Measurements from ENCODE around the gene DSCAML1. TPM values are rescaled to one million over a fixed set of nuclear protein-coding genes. Genes with fewer than 3 reads are reported as not detected.

The DSCAML1 gene
- total RNA-seq, 1 experiment from 2014 or later = not detected

GRCh38 chr11:117731722-117732290 lies 65.2 kb downstream of the DSCAML1 start:
- no peaks in the 10 kb centered on the region for H4K20me1 ChIP-seq (ENCODE audit: low read length)
- no peak overlapping the region for H3K4me3 ChIP-seq (ENCODE audit: low read length)
- no peaks in the 10 kb centered on the region for H3K9me2 ChIP-seq (replicated peaks; ENCODE audit: low read length)
- TF ChIP-seq CTCF (conservative IDR thresholded peaks at IDR 0.05; ENCODE audit: low read depth, low read length) (no peak), EZH2 (IDR thresholded peaks at IDR 0.05; ENCODE audit: low read length, unreplicated experiment) (no peak), EZH2phosphoT487 (IDR thresholded peaks at IDR 0.05; ENCODE audit: borderline replicate concordance, low read length) (no peak)
- H3K9ac ChIP-seq (ENCODE audit: low read length) = no peak overlapping the region
- no peaks in the 10 kb centered on the region for H3K9me3 ChIP-seq (ENCODE audit: low read length)
- H3K4me1 ChIP-seq (ENCODE audit: insufficient read depth, low read length) = no peaks in the 10 kb centered on the region
- H3K27ac ChIP-seq (ENCODE audit: low read length) = no peak overlapping the region
- DNase-seq (no peak), ATAC-seq (no peak)
- no peaks in the 10 kb centered on the region for H3F3A ChIP-seq (ENCODE audit: low read length, unreplicated experiment)
- intact Hi-C loops (cut with micrococcal nuclease) = no loop called here
- BruUV-seq (replicated peaks) = no TSS peak
- no peaks in the 10 kb centered on the region for H3K36me3 ChIP-seq (ENCODE audit: low read depth, low read length)
- POLR2A ChIA-PET (ENCODE audit: unreplicated experiment) = no interaction called here
- H3K4me2 ChIP-seq (ENCODE audit: low read length) = no peak overlapping the region
- CTCF ChIA-PET = no interaction called here
- peaks cover 90% of the 10 kb centered on the region for H3K27me3 ChIP-seq (ENCODE audit: low read length)
- H2AFZ ChIP-seq (ENCODE audit: low read length) = no peak overlapping the region
- H3K79me2 ChIP-seq (ENCODE audit: low read length) = no peaks in the 10 kb centered on the region

- no peak for DNase-seq
- ChIA-PET CTCF (no interaction called here), POLR2A (ENCODE audit: unreplicated experiment) (interaction anchor here (0.7 kb wide), 1 partner anchor 311 kb away, joined by 4 read pairs; no protein-coding TSS in a partner anchor)
- Histone ChIP-seq H3K27me3 (ENCODE audit: low read length) (peaks cover 87% of the 10 kb centered on the region), H3K4me3 (ENCODE audit: low read length) (no peak overlapping the region), H3K9ac (ENCODE audit: low read length) (no peak overlapping the region), H3K4me2 (ENCODE audit: low read length) (no peak overlapping the region), H3K9me3 (ENCODE audit: low read length) (no peaks in the 10 kb centered on the region), H4K20me1 (ENCODE audit: low read length) (no peaks in the 10 kb centered on the region), H3K27ac (ENCODE audit: low read length) (no peak overlapping the region), H3F3A (ENCODE audit: low read length, unreplicated experiment) (no peaks in the 10 kb centered on the region), H3K79me2 (ENCODE audit: low read length) (no peaks in the 10 kb centered on the region), H3K36me3 (ENCODE audit: low read depth, low read length) (no peaks in the 10 kb centered on the region), H2AFZ (ENCODE audit: low read length) (no peak overlapping the region), H3K4me1 (ENCODE audit: insufficient read depth, low read length) (no peaks in the 10 kb centered on the region), H3K9me2 (replicated peaks; ENCODE audit: low read length) (no peaks in the 10 kb centered on the region)
- BruUV-seq (replicated peaks) = no TSS peak
- intact Hi-C loops (cut with micrococcal nuclease) = no loop called here
- no peak for TF ChIP-seq CTCF (conservative IDR thresholded peaks at IDR 0.05; ENCODE audit: low read depth, low read length)
- TF ChIP-seq EZH2phosphoT487 (IDR thresholded peaks at IDR 0.05; ENCODE audit: borderline replicate concordance, low read length) = no peak
- no peak for TF ChIP-seq EZH2 (IDR thresholded peaks at IDR 0.05; ENCODE audit: low read length, unreplicated experiment)
- ATAC-seq = no peak
These were observed 66.7 kb downstream of the DSCAML1 start for GRCh38 chr11:117730208-117730800.

GRCh38 chr11:117725048-117725734 lies 71.8 kb downstream of the DSCAML1 start:
- no peak overlapping the region for H3K4me3 ChIP-seq (ENCODE audit: low read length)
- CTCF ChIA-PET = no interaction called here
- no peaks in the 10 kb centered on the region for H3K9me3 ChIP-seq (ENCODE audit: low read length)
- intact Hi-C loops (cut with micrococcal nuclease) = no loop called here
- no peak overlapping the region for H3K4me2 ChIP-seq (ENCODE audit: low read length)
- no peak for DNase-seq
- H4K20me1 ChIP-seq (ENCODE audit: low read length) = no peaks in the 10 kb centered on the region
- POLR2A ChIA-PET (ENCODE audit: unreplicated experiment) = no interaction called here
- H2AFZ ChIP-seq (ENCODE audit: low read length) = no peak overlapping the region
- H3K27ac ChIP-seq (ENCODE audit: low read length) = no peak overlapping the region
- ATAC-seq = no peak
- no peaks in the 10 kb centered on the region for H3K9me2 ChIP-seq (replicated peaks; ENCODE audit: low read length)
- H3K79me2 ChIP-seq (ENCODE audit: low read length) = no peaks in the 10 kb centered on the region
- no peaks in the 10 kb centered on the region for H3K36me3 ChIP-seq (ENCODE audit: low read depth, low read length)
- peaks cover 94% of the 10 kb centered on the region for H3K27me3 ChIP-seq (ENCODE audit: low read length)
- H3K4me1 ChIP-seq (ENCODE audit: insufficient read depth, low read length) = no peaks in the 10 kb centered on the region
- no TSS peak for BruUV-seq (replicated peaks)
- no peaks in the 10 kb centered on the region for H3F3A ChIP-seq (ENCODE audit: low read length, unreplicated experiment)
- H3K9ac ChIP-seq (ENCODE audit: low read length) = no peak overlapping the region
- TF ChIP-seq EZH2phosphoT487 (IDR thresholded peaks at IDR 0.05; ENCODE audit: borderline replicate concordance, low read length) = no peak
- TF ChIP-seq CTCF (conservative IDR thresholded peaks at IDR 0.05; ENCODE audit: low read depth, low read length) = no peak
- TF ChIP-seq EZH2 (IDR thresholded peaks at IDR 0.05; ENCODE audit: low read length, unreplicated experiment) = no peak
